Measurements from ENCODE around the gene ZNF780A. TPM values are rescaled to one million over a fixed set of nuclear protein-coding genes. Genes with fewer than 3 reads are reported as not detected.

ZNF780A gene
- total and polyA plus RNA-seq, 2 experiments from 2014 or later, result 12.3 to 15.0 TPM

DNA sequence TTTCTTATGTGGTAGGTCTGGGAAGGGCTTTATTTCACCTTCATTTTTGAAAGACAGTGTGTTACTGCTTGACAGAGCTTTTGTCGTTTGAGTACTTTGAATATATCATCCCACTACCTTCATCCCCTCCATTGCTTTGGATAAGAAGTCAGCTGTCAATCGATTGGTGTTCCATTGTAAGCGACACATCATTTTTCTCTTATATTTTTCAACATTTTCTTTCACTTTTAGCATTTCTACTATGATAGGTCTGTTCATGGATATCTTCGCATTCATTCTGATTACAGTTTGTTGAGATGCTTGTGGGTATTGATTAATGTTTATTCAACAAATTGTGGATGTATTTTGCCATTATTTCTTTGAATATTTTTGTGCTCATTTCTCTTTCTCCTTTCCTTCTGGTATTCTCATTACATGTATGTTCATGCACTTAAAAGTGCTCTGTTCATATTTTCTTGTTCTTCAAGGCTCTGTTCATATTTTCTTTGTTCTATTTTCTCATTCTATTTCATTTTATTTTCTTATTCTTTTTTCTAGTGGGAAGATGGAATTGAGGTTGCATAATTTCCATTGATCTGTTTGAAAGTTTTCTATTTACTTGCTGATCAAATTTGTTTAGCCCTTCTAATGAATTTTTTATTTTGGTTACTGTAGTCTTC, 64.7 kb downstream of the ZNF780A start (continued):
- TF ChIP-seq, protein P1, sequence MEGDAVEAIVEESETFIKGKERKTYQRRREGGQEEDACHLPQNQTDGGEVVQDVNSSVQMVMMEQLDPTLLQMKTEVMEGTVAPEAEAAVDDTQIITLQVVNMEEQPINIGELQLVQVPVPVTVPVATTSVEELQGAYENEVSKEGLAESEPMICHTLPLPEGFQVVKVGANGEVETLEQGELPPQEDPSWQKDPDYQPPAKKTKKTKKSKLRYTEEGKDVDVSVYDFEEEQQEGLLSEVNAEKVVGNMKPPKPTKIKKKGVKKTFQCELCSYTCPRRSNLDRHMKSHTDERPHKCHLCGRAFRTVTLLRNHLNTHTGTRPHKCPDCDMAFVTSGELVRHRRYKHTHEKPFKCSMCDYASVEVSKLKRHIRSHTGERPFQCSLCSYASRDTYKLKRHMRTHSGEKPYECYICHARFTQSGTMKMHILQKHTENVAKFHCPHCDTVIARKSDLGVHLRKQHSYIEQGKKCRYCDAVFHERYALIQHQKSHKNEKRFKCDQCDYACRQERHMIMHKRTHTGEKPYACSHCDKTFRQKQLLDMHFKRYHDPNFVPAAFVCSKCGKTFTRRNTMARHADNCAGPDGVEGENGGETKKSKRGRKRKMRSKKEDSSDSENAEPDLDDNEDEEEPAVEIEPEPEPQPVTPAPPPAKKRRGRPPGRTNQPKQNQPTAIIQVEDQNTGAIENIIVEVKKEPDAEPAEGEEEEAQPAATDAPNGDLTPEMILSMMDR (conservative IDR thresholded peaks at IDR 0.05; ENCODE audit: low read depth in 2 of 2), result no peak
- TF ChIP-seq STAT1 (IDR thresholded peaks at IDR 0.05; ENCODE audit: unreplicated experiment), result no peak
- no peak for TF ChIP-seq CREB1 (CRISPR knock-in tag; IDR thresholded peaks at IDR 0.05; ENCODE audit: low read depth)
- no peak for TF ChIP-seq EZH2 (IDR thresholded peaks at IDR 0.05; ENCODE audit: low read depth, unreplicated experiment)
- no peak for TF ChIP-seq JUNB (IDR thresholded peaks at IDR 0.05; ENCODE audit: unreplicated experiment)
- TF ChIP-seq, protein P2, sequence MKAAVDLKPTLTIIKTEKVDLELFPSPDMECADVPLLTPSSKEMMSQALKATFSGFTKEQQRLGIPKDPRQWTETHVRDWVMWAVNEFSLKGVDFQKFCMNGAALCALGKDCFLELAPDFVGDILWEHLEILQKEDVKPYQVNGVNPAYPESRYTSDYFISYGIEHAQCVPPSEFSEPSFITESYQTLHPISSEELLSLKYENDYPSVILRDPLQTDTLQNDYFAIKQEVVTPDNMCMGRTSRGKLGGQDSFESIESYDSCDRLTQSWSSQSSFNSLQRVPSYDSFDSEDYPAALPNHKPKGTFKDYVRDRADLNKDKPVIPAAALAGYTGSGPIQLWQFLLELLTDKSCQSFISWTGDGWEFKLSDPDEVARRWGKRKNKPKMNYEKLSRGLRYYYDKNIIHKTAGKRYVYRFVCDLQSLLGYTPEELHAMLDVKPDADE (IDR thresholded peaks at IDR 0.05), result no peak
- no peak for TF ChIP-seq ZNF114 (CRISPR knock-in tag; IDR thresholded peaks at IDR 0.05)
- TF ChIP-seq EZH2phosphoT487 (IDR thresholded peaks at IDR 0.05; ENCODE audit: unreplicated experiment), result no peak

DNA sequence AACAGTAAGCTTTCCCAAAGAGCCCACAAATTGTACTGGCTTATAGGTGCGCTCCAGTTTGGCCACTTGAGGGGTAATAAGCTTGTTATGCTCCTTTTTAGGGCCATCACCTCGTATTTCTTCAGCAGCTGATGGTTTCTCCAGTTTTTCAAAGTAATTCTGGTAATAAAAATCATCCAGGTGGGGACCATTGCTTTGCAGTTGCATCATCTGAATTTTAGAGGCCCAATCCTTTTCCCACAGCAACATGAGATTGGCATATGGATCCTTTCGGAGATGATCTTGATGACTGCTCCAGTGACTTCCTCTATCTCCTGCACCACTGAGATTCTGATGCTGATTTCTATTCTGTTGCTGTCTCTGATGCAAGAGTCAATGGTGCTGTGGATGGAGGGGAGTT, 66.8 kb downstream of the ZNF780A start:
- no peaks in the 10 kb centered on the region for H3K4me1 Mint-ChIP-seq
- H2AFZ ChIP-seq, result no peak overlapping the region
- H3K9me2 ChIP-seq (ENCODE audit: insufficient read depth), result no peaks in the 10 kb centered on the region
- no peak overlapping the region for H3K27ac Mint-ChIP-seq
- no peak overlapping the region for H3K27ac ChIP-seq (ENCODE audit: low read depth)
- peaks cover 4% of the 10 kb centered on the region for H3K27me3 Mint-ChIP-seq (ENCODE audit: insufficient read depth, low read depth, poor library complexity)
- H3F3A ChIP-seq (replicated peaks; ENCODE audit: low read depth), result no peaks in the 10 kb centered on the region
- no peaks in the 10 kb centered on the region for H4K20me1 ChIP-seq (replicated peaks; ENCODE audit: insufficient read depth)
- DNase-seq (ENCODE audit: low spot score) (no peak), ATAC-seq (no peak)
- no peak overlapping the region for H3K4me2 ChIP-seq
- H3K4me3 ChIP-seq, result no peak overlapping the region
- H3K36me3 ChIP-seq (ENCODE audit: insufficient read depth), result peaks cover 5% of the 10 kb centered on the region
- peaks cover 54% of the 10 kb centered on the region for H3K36me3 Mint-ChIP-seq (ENCODE audit: low read depth)
- H3K4me1 ChIP-seq (ENCODE audit: insufficient read depth), result no peaks in the 10 kb centered on the region
- no peak overlapping the region for H3K4me3 Mint-ChIP-seq
- no peaks in the 10 kb centered on the region for H3K27me3 ChIP-seq (ENCODE audit: insufficient read depth)
- H3K9me3 Mint-ChIP-seq, result peaks cover 94% of the 10 kb centered on the region
- H3K79me2 ChIP-seq (replicated peaks; ENCODE audit: insufficient read depth), result no peaks in the 10 kb centered on the region
- TF ChIP-seq, protein P1 (conservative IDR thresholded peaks at IDR 0.05; ENCODE audit: low read depth in 2 of 2), result no peak
- TF ChIP-seq POLR2AphosphoS5 (IDR thresholded peaks at IDR 0.05; ENCODE audit: low read depth), result no peak
- no peak for TF ChIP-seq JUNB (IDR thresholded peaks at IDR 0.05; ENCODE audit: unreplicated experiment)
- TF ChIP-seq ZNF114 (CRISPR knock-in tag; IDR thresholded peaks at IDR 0.05), result no peak
- no peak for TF ChIP-seq EZH2phosphoT487 (IDR thresholded peaks at IDR 0.05; ENCODE audit: unreplicated experiment)
- TF ChIP-seq, protein P3, sequence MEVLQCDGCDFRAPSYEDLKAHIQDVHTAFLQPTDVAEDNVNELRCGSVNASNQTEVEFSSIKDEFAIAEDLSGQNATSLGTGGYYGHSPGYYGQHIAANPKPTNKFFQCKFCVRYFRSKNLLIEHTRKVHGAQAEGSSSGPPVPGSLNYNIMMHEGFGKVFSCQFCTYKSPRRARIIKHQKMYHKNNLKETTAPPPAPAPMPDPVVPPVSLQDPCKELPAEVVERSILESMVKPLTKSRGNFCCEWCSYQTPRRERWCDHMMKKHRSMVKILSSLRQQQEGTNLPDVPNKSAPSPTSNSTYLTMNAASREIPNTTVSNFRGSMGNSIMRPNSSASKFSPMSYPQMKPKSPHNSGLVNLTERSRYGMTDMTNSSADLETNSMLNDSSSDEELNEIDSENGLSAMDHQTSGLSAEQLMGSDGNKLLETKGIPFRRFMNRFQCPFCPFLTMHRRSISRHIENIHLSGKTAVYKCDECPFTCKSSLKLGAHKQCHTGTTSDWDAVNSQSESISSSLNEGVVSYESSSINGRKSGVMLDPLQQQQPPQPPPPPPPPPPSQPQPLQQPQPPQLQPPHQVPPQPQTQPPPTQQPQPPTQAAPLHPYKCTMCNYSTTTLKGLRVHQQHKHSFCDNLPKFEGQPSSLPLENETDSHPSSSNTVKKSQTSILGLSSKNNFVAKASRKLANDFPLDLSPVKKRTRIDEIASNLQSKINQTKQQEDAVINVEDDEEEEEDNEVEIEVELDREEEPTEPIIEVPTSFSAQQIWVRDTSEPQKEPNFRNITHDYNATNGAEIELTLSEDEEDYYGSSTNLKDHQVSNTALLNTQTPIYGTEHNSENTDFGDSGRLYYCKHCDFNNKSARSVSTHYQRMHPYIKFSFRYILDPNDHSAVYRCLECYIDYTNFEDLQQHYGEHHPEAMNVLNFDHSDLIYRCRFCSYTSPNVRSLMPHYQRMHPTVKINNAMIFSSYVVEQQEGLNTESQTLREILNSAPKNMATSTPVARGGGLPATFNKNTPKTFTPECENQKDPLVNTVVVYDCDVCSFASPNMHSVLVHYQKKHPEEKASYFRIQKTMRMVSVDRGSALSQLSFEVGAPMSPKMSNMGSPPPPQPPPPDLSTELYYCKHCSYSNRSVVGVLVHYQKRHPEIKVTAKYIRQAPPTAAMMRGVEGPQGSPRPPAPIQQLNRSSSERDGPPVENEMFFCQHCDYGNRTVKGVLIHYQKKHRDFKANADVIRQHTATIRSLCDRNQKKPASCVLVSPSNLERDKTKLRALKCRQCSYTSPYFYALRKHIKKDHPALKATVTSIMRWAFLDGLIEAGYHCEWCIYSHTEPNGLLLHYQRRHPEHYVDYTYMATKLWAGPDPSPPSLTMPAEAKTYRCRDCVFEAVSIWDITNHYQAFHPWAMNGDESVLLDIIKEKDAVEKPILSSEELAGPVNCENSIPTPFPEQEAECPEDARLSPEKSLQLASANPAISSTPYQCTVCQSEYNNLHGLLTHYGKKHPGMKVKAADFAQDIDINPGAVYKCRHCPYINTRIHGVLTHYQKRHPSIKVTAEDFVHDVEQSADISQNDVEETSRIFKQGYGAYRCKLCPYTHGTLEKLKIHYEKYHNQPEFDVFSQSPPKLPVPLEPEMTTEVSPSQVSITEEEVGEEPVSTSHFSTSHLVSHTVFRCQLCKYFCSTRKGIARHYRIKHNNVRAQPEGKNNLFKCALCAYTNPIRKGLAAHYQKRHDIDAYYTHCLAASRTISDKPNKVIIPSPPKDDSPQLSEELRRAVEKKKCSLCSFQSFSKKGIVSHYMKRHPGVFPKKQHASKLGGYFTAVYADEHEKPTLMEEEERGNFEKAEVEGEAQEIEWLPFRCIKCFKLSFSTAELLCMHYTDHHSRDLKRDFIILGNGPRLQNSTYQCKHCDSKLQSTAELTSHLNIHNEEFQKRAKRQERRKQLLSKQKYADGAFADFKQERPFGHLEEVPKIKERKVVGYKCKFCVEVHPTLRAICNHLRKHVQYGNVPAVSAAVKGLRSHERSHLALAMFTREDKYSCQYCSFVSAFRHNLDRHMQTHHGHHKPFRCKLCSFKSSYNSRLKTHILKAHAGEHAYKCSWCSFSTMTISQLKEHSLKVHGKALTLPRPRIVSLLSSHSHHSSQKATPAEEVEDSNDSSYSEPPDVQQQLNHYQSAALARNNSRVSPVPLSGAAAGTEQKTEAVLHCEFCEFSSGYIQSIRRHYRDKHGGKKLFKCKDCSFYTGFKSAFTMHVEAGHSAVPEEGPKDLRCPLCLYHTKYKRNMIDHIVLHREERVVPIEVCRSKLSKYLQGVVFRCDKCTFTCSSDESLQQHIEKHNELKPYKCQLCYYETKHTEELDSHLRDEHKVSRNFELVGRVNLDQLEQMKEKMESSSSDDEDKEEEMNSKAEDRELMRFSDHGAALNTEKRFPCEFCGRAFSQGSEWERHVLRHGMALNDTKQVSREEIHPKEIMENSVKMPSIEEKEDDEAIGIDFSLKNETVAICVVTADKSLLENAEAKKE (CRISPR knock-in tag; IDR thresholded peaks at IDR 0.05), result no peak
- no peak for TF ChIP-seq CREB1 (CRISPR knock-in tag; IDR thresholded peaks at IDR 0.05; ENCODE audit: low read depth)
- TF ChIP-seq STAT1 (IDR thresholded peaks at IDR 0.05; ENCODE audit: unreplicated experiment), result no peak
- TF ChIP-seq ZNF331 (CRISPR knock-in tag; IDR thresholded peaks at IDR 0.05; ENCODE audit: low read depth), result no peak
